Activated CD8-positive, alpha-beta T cell treated with anti-CD3 and anti-CD28 coated beads for 36 hours (primary cell): Measurements from ENCODE around the gene RPH3AL. TPM values are rescaled to one million over a fixed set of nuclear protein-coding genes. Genes with fewer than 3 reads are reported as not detected.

Experiments used
- ATAC-seq: fragments of 200-7000 bp; cut with Tn5 transposase; one replicate; pipeline ENCODE4 v1.10.0; 2021; ENCODE audit warnings: mild to moderate bottlenecking, moderate library complexity
- CTCF ChIA-PET: fragments of 350-600 bp; sonication (Branson Sonifier 250); formaldehyde crosslinking; loops from one replicate; lab custom pipeline; 2021; ENCODE audit warnings: antibody characterized with exemption; lab: Charles Lee
- POLR2A ChIA-PET: fragments of 350-600 bp; sonication (Branson Sonifier 250); formaldehyde crosslinking; loops from one replicate; lab custom pipeline; 2021; ENCODE audit warnings: antibody characterized with exemption; lab: Charles Lee
- DNase-seq: peaks from one replicate; pipeline ENCODE4 v3.0.0-alpha.2; 2020
- H3K27ac Mint-ChIP-seq: one replicate; pipeline ENCODE4 v1.8.0; 2021; ENCODE audit warnings: mild to moderate bottlenecking, mixed read lengths
- H3K27me3 Mint-ChIP-seq: one replicate; pipeline ENCODE4 v1.8.0; 2021; ENCODE audit warnings: mixed read lengths
- H3K36me3 Mint-ChIP-seq: one replicate; pipeline ENCODE4 v1.8.0; 2021; ENCODE audit warnings: low read depth, mixed read lengths
- H3K4me1 Mint-ChIP-seq: one replicate; pipeline ENCODE4 v1.8.0; 2021; ENCODE audit warnings: low read depth, mixed read lengths
- H3K4me3 Mint-ChIP-seq: one replicate; pipeline ENCODE4 v1.8.0; 2021; ENCODE audit warnings: mild to moderate bottlenecking, moderate library complexity, mixed read lengths
- H3K9me3 Mint-ChIP-seq: one replicate; pipeline ENCODE4 v1.8.0; 2021; ENCODE audit warnings: mixed read lengths
- CTCF ChIP-seq: fragments of 200-600 bp; IDR thresholded peaks from one replicate; pipeline ENCODE4 v1.8.0; 2022; ENCODE audit warnings: antibody characterized with exemption, mild to moderate bottlenecking
- intact Hi-C: fragments of 100-400 bp; cut with micrococcal nuclease; formaldehyde crosslinking; loops from one replicate; pipeline ENCODE4 v1.10.0; 2022
- total RNA-seq, 2 experiments: library from RNA; stranded (reverse); gene quantifications; one replicate each; pipeline ENCODE4 v1.2.3, GENCODE V29; 2021

Gene RPH3AL
- total RNA-seq, 2 experiments from 2014 or later = 0.72 to 1.1 TPM

- no peaks in the 10 kb centered on the region for H3K27me3 Mint-ChIP-seq
- TF ChIP-seq CTCF = no peak
- CTCF ChIA-PET = interaction anchor here (1.3 kb wide), 1 partner anchor 17 kb away, joined by 5 read pairs; no protein-coding TSS in a partner anchor
- H3K4me1 Mint-ChIP-seq = peaks cover 13% of the 10 kb centered on the region
- no peaks in the 10 kb centered on the region for H3K36me3 Mint-ChIP-seq
- ATAC-seq (no peak), DNase-seq (no peak)
- intact Hi-C loops = no loop called here
- H3K4me3 Mint-ChIP-seq = no peak overlapping the region
- POLR2A ChIA-PET = no interaction called here
- no peak overlapping the region for H3K27ac Mint-ChIP-seq
- no peaks in the 10 kb centered on the region for H3K9me3 Mint-ChIP-seq
Observed at GRCh38 chr17:291587-291986, 61.0 kb downstream of the RPH3AL start.

DNA sequence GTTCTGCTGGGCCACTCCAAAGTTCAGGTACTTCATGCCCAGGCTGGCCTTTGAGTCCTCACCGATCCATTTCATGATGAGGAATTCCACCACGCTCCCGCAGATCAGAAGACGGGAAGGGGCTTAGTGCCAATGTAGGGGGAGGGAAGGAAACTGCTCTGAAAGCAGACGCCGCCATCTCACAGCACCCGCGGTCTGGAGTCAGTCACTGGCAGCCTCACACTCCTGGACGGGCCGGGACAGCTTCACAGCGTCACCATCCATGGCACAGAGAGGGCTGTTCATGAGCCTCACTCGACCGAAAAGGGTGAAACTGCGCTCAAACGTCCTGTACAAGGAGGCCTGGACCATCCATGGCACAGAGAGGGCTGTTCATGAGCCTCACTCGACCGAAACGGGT is 62.0 kb downstream of the RPH3AL start:
- peaks cover 13% of the 10 kb centered on the region for H3K4me1 Mint-ChIP-seq
- H3K4me3 Mint-ChIP-seq = no peak overlapping the region
- no peaks in the 10 kb centered on the region for H3K9me3 Mint-ChIP-seq
- ChIA-PET POLR2A (no interaction called here), CTCF (interaction anchor here (1.3 kb wide), 1 partner anchor 18 kb away, joined by 5 read pairs; no protein-coding TSS in a partner anchor)
- no peaks in the 10 kb centered on the region for H3K27me3 Mint-ChIP-seq
- no peak overlapping the region for H3K27ac Mint-ChIP-seq
- ATAC-seq (no peak), DNase-seq (no peak)
- intact Hi-C loops = no loop called here
- no peak for TF ChIP-seq CTCF
- H3K36me3 Mint-ChIP-seq = no peaks in the 10 kb centered on the region

GRCh38 chr17:290121-290521 is 62.5 kb downstream of the RPH3AL start:
- Mint-ChIP-seq H3K4me3 (no peak overlapping the region), H3K9me3 (no peaks in the 10 kb centered on the region), H3K36me3 (no peaks in the 10 kb centered on the region), H3K4me1 (peaks cover 13% of the 10 kb centered on the region), H3K27me3 (no peaks in the 10 kb centered on the region), H3K27ac (no peak overlapping the region)
- intact Hi-C loops = no loop called here
- DNase-seq = no peak
- no peak for ATAC-seq
- POLR2A ChIA-PET = no interaction called here
- CTCF ChIA-PET = no interaction called here
- TF ChIP-seq CTCF = no peak

- H3K4me3 Mint-ChIP-seq = no peak overlapping the region
- H3K4me1 Mint-ChIP-seq = peaks cover 13% of the 10 kb centered on the region
- H3K27me3 Mint-ChIP-seq = no peaks in the 10 kb centered on the region
- CTCF ChIA-PET = no interaction called here
- no peaks in the 10 kb centered on the region for H3K36me3 Mint-ChIP-seq
- no peak for TF ChIP-seq CTCF
- ATAC-seq (no peak), DNase-seq (no peak)
- no peak overlapping the region for H3K27ac Mint-ChIP-seq
- intact Hi-C loops = no loop called here
- H3K9me3 Mint-ChIP-seq = no peaks in the 10 kb centered on the region
- POLR2A ChIA-PET = no interaction called here
Observed at GRCh38 chr17:289409-289808, 63.2 kb downstream of the RPH3AL start.

DNA sequence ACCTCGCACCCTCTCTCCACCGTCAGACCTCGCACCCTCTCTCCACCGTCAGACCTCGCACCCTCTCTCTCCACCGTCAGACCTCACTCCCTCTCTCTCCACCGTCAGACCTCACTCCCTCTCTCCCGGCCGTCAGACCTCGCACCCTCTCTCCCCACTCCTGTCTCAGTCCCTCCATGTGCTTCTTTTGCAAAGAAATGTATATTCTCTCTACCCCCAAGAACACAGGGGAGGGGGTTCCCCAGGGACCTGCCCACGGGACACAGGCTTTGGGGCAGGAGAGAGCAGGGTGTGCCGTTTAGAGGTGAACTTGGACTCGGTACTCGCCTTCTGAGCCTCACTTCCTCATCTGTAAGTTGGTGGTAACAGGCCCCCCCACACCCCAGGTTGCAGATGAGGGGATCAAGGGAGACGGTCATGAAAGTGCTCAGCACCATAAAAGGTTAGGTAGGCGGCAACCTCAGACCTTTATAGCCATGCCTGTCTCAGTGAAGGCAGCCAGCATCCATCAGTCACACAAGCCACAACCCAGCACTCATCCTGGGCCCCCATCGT is 63.7 kb downstream of the RPH3AL start:
- intact Hi-C loops = no loop called here
- DNase-seq (peak; percentile 10), ATAC-seq (no peak)
- TF ChIP-seq CTCF = no peak
- H3K27ac Mint-ChIP-seq = no peak overlapping the region
- ChIA-PET POLR2A (no interaction called here), CTCF (no interaction called here)
- no peaks in the 10 kb centered on the region for H3K36me3 Mint-ChIP-seq
- H3K4me1 Mint-ChIP-seq = peaks cover 13% of the 10 kb centered on the region
- H3K27me3 Mint-ChIP-seq = no peaks in the 10 kb centered on the region
- H3K4me3 Mint-ChIP-seq = no peak overlapping the region
- no peaks in the 10 kb centered on the region for H3K9me3 Mint-ChIP-seq
